GM19397 (cell line): ENCODE results near the gene LIMA1.
"Not testable (repeated sequence)": the region's sequence is repeated elsewhere in the genome, so short reads cannot be mapped to it uniquely, and the experiment has no call there.

Experiments
- ATAC-seq: cut with Tn5 transposase; IDR thresholded peaks from one replicate; pipeline ENCODE4 v1.9.1; 2021; ENCODE audit warnings: mild to moderate bottlenecking, moderate library complexity; ENCODE audit not compliant: unreplicated experiment

LIMA1 gene

GRCh38 chr12:50148011-50148410 lies 135.3 kb downstream of the LIMA1 start:
- ATAC-seq = not testable (repeated sequence)

GRCh38 chr12:50147281-50147680 lies 136.0 kb downstream of the LIMA1 start:
- ATAC-seq = no peak

- no peak for ATAC-seq
Observed at GRCh38 chr12:50145439-50145838, 137.9 kb downstream of the LIMA1 start.

GRCh38 chr12:50142993-50143392 lies 140.3 kb downstream of the LIMA1 start:
- no peak for ATAC-seq

GRCh38 chr12:50132505-50133135 lies 150.7 kb downstream of the LIMA1 start:
- ATAC-seq = no peak

- no peak for ATAC-seq
Observed at GRCh38 chr12:50129290-50129689, 154.0 kb downstream of the LIMA1 start.

- no peak for ATAC-seq
Observed at GRCh38 chr12:50127546-50127945, 155.8 kb downstream of the LIMA1 start.
